Pancreas (tissue), 10 donors: ENCODE data around the gene RLIM. TPM values are rescaled to one million over a fixed set of nuclear protein-coding genes. Genes with fewer than 3 reads are reported as not detected.

Experiments
- ATAC-seq, 4 donors: fragments of 200-7000 bp; cut with Tn5 transposase; one replicate each; pipeline versions ENCODE4 v1.8.0 to v1.9.1; 2020; ENCODE audit warnings: mild to moderate bottlenecking in 4 of 4, moderate library complexity in 4 of 4
- DNase-seq, 6 donors: peaks; one replicate each; pipeline ENCODE4 v3.0.0-alpha.2; 2020
- FAIRE-seq: peaks from 2 replicates; lab custom pipeline; 2012; peaks lifted over from hg19 to GRCh38; lab: Jason Lieb, UNC
- H3K27ac ChIP-seq, 4 donors: fragments of 200-600 bp; sonication (generic); 1 replicate in 3 of 4; 2 replicates in 1 of 4; pipeline versions ENCODE4 v1.5.0 to v1.8.0; 2020
- H3K27me3 ChIP-seq, 4 donors: fragments of 200-600 bp; one replicate each; pipeline ENCODE4 v1.8.0; 2021
- H3K36me3 ChIP-seq, 3 donors: fragments of 200-600 bp; sonication (generic) in 1 of 3; one replicate each; pipeline versions ENCODE4 v1.5.0 to v1.8.0; 2020 to 2021
- H3K4me1 ChIP-seq, 3 donors: fragments of 200-600 bp; one replicate each; pipeline ENCODE4 v1.8.0; 2021
- H3K4me3 ChIP-seq, 4 donors: fragments of 200-600 bp; sonication (generic) in 2 of 4; one replicate each; pipeline versions ENCODE4 v1.5.0 to v1.8.0; 2020 to 2021
- H3K9me3 ChIP-seq, 4 donors: fragments of 200-600 bp; one replicate each; pipeline ENCODE4 v1.8.0; 2021
- WGBS, 2 donors: extraction: QIAGEN DNeasy Blood & Tissue Kit; methylation state at CpG; one replicate each; pipeline ENCODE4 v1.1.7; 2013; 5-methylcytosine and 5-hydroxymethylcytosine counted together
- intact Hi-C, 3 donors: fragments of 100-400 bp; cut with DNase I; formaldehyde crosslinking; loops; one replicate each; pipeline versions ENCODE4 v1.11.1 to v1.14.2; 2022
- polyA plus RNA-seq, 2 donors: library from polyadenylated mRNA; stranded (reverse); fragments of 200-250 nt; gene quantifications; one replicate each; pipeline ENCODE4 v1.2.3, GENCODE V29; 2013
- total RNA-seq, 6 donors: library from RNA; stranded (reverse); fragmentation: NEBNext Ultra II Directional in 4 of 6; extraction: Animal tissue kit (Norgen Biotek cat#: 25700) in 4 of 6; gene quantifications; one replicate each; pipeline versions ENCODE4 v1.2.1 to v1.2.4, GENCODE V29; 2021 to 2023
- TF ChIP-seq, protein P1 (sequence below), 4 donors: fragments of 200-600 bp; sonication (generic) in 3 of 4; IDR thresholded peaks; one replicate each; pipeline versions ENCODE4 v1.5.0 to v1.8.0; 2021; ENCODE audit warnings: antibody characterized with exemption in 4 of 4
- donor health status: healthy with polysubstance abuse.
- donor health status: DM: no; HTN: no; CAD: no; lungs with moderate emphysema.
- donor health status: DM: no; HTN: no; CAD: no.
- donor health status: control.
- donor health status: control.
- donor health status: Bipolar disorder and iron deficiency.
- donor health status: DM: yes; HTN: yes; CAD: no.
- donor health status: DM: no; HTN: no; CAD: no.
- donor health status: DM: no; HTN: no; CAD: no.
- donor health status: DM: yes; HTN: yes; CAD: no.

RLIM gene
- total and polyA plus RNA-seq, 8 donors = 2.7 to 16.7 (median 9.6) TPM

DNA sequence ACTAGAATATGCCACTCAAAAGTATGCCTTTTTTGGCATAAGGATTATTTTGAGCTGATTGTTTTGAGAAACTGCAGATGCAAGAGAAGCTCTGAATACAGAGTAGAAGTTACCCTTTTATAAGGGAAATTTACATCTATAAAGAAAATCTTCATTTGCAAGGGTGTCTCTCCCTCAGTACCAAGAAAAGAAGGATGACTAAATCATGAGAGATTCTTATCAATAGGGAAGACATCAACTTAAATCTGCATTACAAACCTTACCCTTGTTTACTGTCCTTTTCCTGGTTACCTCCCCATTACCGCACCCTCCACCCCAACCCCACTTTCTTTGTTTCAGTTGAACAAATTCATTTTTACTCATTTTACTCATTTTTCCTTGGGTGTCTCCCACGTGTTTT, 62.5 kb downstream of the RLIM start:
- H3K27ac ChIP-seq = no peak overlapping the region
- H3K9me3 ChIP-seq = no peaks in the 10 kb centered on the region
- intact Hi-C loops = no loop called here
- TF ChIP-seq, protein P1, sequence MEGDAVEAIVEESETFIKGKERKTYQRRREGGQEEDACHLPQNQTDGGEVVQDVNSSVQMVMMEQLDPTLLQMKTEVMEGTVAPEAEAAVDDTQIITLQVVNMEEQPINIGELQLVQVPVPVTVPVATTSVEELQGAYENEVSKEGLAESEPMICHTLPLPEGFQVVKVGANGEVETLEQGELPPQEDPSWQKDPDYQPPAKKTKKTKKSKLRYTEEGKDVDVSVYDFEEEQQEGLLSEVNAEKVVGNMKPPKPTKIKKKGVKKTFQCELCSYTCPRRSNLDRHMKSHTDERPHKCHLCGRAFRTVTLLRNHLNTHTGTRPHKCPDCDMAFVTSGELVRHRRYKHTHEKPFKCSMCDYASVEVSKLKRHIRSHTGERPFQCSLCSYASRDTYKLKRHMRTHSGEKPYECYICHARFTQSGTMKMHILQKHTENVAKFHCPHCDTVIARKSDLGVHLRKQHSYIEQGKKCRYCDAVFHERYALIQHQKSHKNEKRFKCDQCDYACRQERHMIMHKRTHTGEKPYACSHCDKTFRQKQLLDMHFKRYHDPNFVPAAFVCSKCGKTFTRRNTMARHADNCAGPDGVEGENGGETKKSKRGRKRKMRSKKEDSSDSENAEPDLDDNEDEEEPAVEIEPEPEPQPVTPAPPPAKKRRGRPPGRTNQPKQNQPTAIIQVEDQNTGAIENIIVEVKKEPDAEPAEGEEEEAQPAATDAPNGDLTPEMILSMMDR (IDR thresholded peaks at IDR 0.05) = no peak
- WGBS, 2 donors = 41 to 47% methylated on average over 2 of the region's 2 CpGs
- H3K4me3 ChIP-seq = no peak overlapping the region
- H3K36me3 ChIP-seq = no peaks in the 10 kb centered on the region
- DNase-seq (no peak), FAIRE-seq (no peak), ATAC-seq (no peak)
- H3K27me3 ChIP-seq = peaks cover 0 to 8% (median 0%) of the 10 kb centered on the region in 4 donors
- H3K4me1 ChIP-seq = no peaks in the 10 kb centered on the region

DNA sequence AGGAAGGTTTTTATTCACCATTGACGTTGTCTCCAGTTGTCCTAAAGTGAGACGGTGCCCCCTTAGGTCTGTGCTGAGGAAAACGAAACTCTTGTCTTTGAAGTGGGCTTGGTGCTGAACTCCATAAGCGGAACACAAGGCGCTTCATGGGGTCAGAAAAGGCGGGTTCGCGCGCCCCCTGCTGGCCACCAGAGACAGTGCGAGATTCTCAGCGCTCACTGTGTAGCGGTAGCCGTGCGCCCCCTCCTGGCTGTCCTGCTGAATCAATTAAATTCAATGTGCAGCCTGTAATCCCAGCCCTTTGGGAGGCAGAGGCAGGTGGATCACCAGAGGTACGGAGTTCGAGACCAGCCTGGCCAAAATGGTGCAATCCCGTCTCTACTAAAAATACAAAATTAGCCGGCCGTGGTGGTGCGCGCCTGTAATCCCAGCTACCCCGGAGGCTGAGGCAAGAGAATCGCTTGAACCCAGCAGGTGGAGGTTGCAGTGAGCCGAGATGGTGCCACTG, 64.1 kb downstream of the RLIM start:
- no peaks in the 10 kb centered on the region for H3K9me3 ChIP-seq
- peak; percentile 61 to 94 (median 86) for DNase-seq
- no peak overlapping the region for H3K27ac ChIP-seq
- intact Hi-C loops = no loop called here
- ATAC-seq = peak; percentile 91 to 100 (median 98)
- TF ChIP-seq, protein P1 (IDR thresholded peaks at IDR 0.05) = peak; percentile 98 to 100 (median 99)
- H3K4me1 ChIP-seq = no peaks in the 10 kb centered on the region
- H3K27me3 ChIP-seq = peaks cover 0 to 8% (median 0%) of the 10 kb centered on the region in 4 donors
- no peaks in the 10 kb centered on the region for H3K36me3 ChIP-seq
- 14 to 22% methylated on average over 24 of the region's 24 CpGs for WGBS, 2 donors
- no peak for FAIRE-seq
- H3K4me3 ChIP-seq = no peak overlapping the region

DNA sequence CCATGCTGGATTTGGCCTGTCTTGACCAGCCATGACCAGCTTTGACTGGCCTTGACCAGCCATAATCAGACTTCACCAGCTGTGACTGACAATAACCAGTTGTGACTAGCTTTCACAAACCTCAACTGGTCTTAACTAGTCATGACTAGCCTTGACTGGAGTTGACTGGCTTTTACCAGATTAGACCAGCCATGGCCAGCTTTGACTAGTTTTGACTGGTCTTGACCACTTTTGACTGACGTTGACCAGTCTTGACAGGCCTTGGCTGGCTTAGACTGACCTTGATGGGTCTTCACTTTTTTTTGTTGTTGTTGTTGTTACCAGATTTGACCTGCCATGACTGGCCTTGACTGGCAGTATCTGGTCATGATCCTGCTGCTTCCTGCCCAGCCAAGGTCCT, 67.4 kb downstream of the RLIM start:
- no peak overlapping the region for H3K27ac ChIP-seq
- no peak for ATAC-seq
- FAIRE-seq = no peak
- no peaks in the 10 kb centered on the region for H3K36me3 ChIP-seq
- 61 to 87% methylated on average over 1 of the region's 1 CpG for WGBS, 2 donors
- TF ChIP-seq, protein P1 (IDR thresholded peaks at IDR 0.05) = no peak
- intact Hi-C loops = loop anchor here in 2 of 3 donors (5.0 to 10.0 kb wide), 2 partner anchors 155 to 162 kb away; no protein-coding TSS in a partner anchor
- H3K4me3 ChIP-seq = no peak overlapping the region
- no peak for DNase-seq
- H3K27me3 ChIP-seq = peaks cover 0 to 3% (median 0%) of the 10 kb centered on the region in 4 donors
- H3K4me1 ChIP-seq = no peaks in the 10 kb centered on the region
- no peaks in the 10 kb centered on the region for H3K9me3 ChIP-seq

DNA sequence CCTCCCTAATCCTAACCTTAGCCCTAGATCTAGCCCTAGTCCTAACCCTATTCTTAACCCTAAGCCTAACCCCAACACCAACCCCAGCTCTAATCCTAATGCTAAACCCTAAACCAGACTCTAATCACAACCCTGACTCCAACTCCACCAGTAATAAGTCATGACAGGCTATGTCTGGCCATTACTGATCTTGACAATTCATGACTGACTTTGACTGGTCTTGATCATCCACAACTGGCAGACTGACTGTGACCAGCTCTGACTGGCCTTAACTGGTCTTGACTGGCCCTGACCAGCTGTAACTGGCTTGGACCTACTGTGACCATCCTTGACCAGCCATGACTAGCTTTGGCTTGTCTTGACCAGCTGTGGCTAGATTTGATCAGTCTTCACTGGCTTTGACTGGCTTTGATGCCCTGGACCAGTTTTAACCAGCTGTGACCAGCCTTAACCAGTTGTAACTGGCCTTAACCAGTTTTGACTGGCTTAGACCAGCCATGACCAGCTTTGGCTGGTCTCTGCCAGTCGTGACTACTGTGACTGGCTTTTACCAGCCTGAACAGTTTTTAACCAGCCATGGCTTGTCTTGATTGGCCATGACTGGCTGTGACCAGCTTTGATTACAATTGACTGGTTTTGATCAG, 68.4 kb downstream of the RLIM start:
- Histone ChIP-seq H3K4me3 (no peak overlapping the region), H3K27ac (no peak overlapping the region), H3K36me3 (no peaks in the 10 kb centered on the region), H3K27me3 (peaks cover 0 to 3% (median 0%) of the 10 kb centered on the region in 4 donors), H3K9me3 (no peaks in the 10 kb centered on the region), H3K4me1 (no peaks in the 10 kb centered on the region)
- TF ChIP-seq, protein P1 (IDR thresholded peaks at IDR 0.05) = no peak
- 61 to 77% methylated on average over 1 of the region's 1 CpG for WGBS, 2 donors
- ATAC-seq (no peak), FAIRE-seq (no peak), DNase-seq (no peak)
- intact Hi-C loops = loop anchor here in 2 of 3 donors (5.0 to 10.0 kb wide), 2 partner anchors 154 to 161 kb away; no protein-coding TSS in a partner anchor
